ENCODE data around the gene NBDY. TPM values are rescaled to one million over a fixed set of nuclear protein-coding genes. Genes with fewer than 3 reads are reported as not detected.

NBDY gene
- polyA plus RNA-seq, 2 of the 4 experiments (the other 2 are of a cell fraction), result 48.0 to 64.8 TPM

DNA sequence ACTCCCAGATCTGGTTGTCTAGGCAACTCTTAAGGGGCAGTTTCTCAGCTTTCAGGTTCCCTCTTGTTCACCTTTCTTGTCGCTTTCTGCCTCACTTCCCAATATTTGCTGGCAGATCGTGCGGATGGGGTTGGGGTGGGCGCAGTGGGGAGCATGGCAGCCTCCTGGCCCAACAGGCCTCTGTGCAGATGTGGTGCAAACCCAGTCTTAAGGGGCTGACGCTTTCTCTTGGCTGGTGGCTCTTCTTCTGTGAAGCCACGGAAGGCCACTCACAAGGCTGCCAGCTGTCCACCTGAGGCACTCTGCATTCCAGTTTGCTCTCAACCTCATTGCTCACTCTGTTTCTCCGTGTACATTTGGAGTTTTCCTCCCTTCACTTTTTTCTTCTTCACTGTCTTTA is 61.7 kb downstream of the NBDY start:
- CTCF ChIA-PET, result no interaction called here
- Histone ChIP-seq H3K4me1 (no peaks in the 10 kb centered on the region), H3K27ac (no peak overlapping the region), H3K4me3 (no peak overlapping the region), H3K9me3 (no peaks in the 10 kb centered on the region), H3K4me2 (no peak overlapping the region)
- no peak for FAIRE-seq
- TF ChIP-seq, protein P1, sequence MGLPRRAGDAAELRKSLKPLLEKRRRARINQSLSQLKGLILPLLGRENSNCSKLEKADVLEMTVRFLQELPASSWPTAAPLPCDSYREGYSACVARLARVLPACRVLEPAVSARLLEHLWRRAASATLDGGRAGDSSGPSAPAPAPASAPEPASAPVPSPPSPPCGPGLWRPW (IDR thresholded peaks at IDR 0.05), result no peak
- TF ChIP-seq, protein P2, sequence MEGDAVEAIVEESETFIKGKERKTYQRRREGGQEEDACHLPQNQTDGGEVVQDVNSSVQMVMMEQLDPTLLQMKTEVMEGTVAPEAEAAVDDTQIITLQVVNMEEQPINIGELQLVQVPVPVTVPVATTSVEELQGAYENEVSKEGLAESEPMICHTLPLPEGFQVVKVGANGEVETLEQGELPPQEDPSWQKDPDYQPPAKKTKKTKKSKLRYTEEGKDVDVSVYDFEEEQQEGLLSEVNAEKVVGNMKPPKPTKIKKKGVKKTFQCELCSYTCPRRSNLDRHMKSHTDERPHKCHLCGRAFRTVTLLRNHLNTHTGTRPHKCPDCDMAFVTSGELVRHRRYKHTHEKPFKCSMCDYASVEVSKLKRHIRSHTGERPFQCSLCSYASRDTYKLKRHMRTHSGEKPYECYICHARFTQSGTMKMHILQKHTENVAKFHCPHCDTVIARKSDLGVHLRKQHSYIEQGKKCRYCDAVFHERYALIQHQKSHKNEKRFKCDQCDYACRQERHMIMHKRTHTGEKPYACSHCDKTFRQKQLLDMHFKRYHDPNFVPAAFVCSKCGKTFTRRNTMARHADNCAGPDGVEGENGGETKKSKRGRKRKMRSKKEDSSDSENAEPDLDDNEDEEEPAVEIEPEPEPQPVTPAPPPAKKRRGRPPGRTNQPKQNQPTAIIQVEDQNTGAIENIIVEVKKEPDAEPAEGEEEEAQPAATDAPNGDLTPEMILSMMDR (IDR thresholded peaks at IDR 0.05), result no peak
- TF ChIP-seq ATOH8 (CRISPR knock-in tag; IDR thresholded peaks at IDR 0.05; ENCODE audit: low read depth) (no peak), RAD21 (conservative IDR thresholded peaks at IDR 0.05 in 1 of 2, IDR thresholded peaks at IDR 0.05 in 1 of 2) (no peak), HDAC2 (IDR thresholded peaks at IDR 0.05) (no peak), NPAS2 (CRISPR knock-in tag; IDR thresholded peaks at IDR 0.05; ENCODE audit: borderline replicate concordance) (no peak)
- POLR2A ChIA-PET, result no interaction called here
- WGBS (ENCODE audit: missing lambda C conversion rate), result 98% methylated on average over 7 of the region's 7 CpGs
- no peak for DNase-seq (ENCODE audit: low read depth in 1 of 2, low spot score in 1 of 2)
- ATAC-seq, result no peak

GRCh38 chrX:56791456-56791855 is 62.4 kb downstream of the NBDY start:
- POLR2A ChIA-PET, result no interaction called here
- DNase-seq (ENCODE audit: low read depth in 1 of 2, low spot score in 1 of 2), result no peak
- Histone ChIP-seq H3K4me3 (no peak overlapping the region), H3K9me3 (no peaks in the 10 kb centered on the region), H3K27ac (no peak overlapping the region), H3K4me2 (no peak overlapping the region), H3K4me1 (no peaks in the 10 kb centered on the region)
- WGBS (ENCODE audit: missing lambda C conversion rate), result 86% methylated on average over 3 of the region's 3 CpGs
- TF ChIP-seq POLR2A (IDR thresholded peaks at IDR 0.05; ENCODE audit: low read length) (no peak), ATOH8 (CRISPR knock-in tag; IDR thresholded peaks at IDR 0.05; ENCODE audit: low read depth) (no peak), NFE2L2 (conservative IDR thresholded peaks at IDR 0.05; ENCODE audit: low read length) (no peak), SMC3 (IDR thresholded peaks at IDR 0.05) (no peak)
- FAIRE-seq, result no peak
- CTCF ChIA-PET, result no interaction called here
- no peak for ATAC-seq

DNA sequence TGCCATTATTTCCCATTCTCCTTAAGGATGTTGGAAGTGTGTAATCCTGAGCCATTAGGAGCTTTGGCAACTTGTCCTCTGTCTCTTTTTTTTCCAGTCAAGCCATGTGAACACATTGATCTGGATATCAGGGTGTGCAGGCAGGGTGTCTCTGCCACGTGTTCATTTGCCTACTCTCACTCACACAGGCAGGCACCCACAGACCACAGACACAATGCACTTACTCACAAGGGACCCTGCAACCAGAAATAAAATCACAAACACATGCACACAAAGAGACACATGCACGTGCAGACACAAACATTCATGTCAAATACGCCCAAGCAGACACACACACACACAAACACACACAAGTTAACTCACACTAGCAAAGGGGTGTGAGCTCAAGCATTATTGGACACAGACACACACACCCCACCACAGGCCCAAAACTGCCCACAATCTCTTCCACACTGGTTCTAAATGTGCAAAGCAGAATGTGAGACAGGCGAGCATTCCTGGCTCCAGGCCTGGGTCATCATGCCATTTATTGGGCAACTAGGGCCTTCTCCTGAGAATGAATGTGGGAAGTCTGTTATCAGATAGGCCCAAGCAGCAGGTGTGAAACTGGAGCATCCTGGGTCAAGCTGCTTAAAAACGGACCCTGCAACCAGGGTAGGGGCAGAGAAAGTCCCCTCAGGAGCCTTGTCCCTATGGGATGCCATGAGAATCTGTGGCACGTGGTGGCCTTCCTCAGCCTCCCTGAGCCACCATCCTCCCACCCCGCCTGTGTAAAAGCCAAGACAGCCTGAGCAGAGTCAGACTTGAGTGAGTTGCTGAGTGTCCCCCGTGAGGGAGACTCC is 63.4 kb downstream of the NBDY start:
- Histone ChIP-seq H3K9me3 (no peaks in the 10 kb centered on the region), H3K27ac (no peak overlapping the region), H3K4me1 (no peaks in the 10 kb centered on the region), H3K4me3 (no peak overlapping the region), H3K4me2 (no peak overlapping the region)
- no peak for ATAC-seq
- no peak for DNase-seq (ENCODE audit: low read depth in 1 of 2, low spot score in 1 of 2)
- ChIA-PET CTCF (no interaction called here), POLR2A (no interaction called here)
- FAIRE-seq, result peak; percentile 13
- TF ChIP-seq MAFK (IDR thresholded peaks at IDR 0.05; ENCODE audit: partially characterized antibody) (no peak), EHMT2 (IDR thresholded peaks at IDR 0.05; ENCODE audit: low read depth) (no peak), HOXB5 (CRISPR knock-in tag; IDR thresholded peaks at IDR 0.05) (no peak), HDAC2 (IDR thresholded peaks at IDR 0.05) (no peak), SREBF2 (IDR thresholded peaks at IDR 0.05) (no peak)
- TF ChIP-seq, protein P1 (IDR thresholded peaks at IDR 0.05), result no peak
- WGBS (ENCODE audit: missing lambda C conversion rate), result 91% methylated on average over 5 of the region's 8 CpGs

DNA sequence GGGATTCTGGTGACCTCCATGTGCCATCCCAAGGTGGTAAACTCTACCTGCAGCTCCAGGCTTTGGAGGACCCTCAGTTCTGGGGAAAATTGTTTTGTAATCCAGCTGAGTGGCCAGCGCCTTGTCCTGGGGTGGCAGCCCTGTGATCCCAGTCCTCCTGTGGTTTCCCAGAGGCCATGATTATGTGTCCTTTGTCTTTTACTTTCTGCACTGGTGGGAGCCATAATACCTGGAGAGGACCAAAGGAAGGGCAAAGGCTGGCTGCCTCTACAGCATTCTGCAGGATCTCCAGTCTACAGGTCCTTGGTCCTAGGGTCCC is 64.0 kb downstream of the NBDY start:
- ATAC-seq, result no peak
- no peak overlapping the region for H3K4me3 ChIP-seq
- H3K27ac ChIP-seq, result no peak overlapping the region
- H3K4me2 ChIP-seq, result no peak overlapping the region
- H3K9me3 ChIP-seq, result no peaks in the 10 kb centered on the region
- POLR2A ChIA-PET, result no interaction called here
- DNase-seq (ENCODE audit: low read depth in 1 of 2, low spot score in 1 of 2), result no peak
- WGBS (ENCODE audit: missing lambda C conversion rate), result 86% methylated on average over 1 of the region's 1 CpG
- H3K4me1 ChIP-seq, result no peaks in the 10 kb centered on the region
- FAIRE-seq, result no peak
- CTCF ChIA-PET, result no interaction called here
- TF ChIP-seq CHD2 (IDR thresholded peaks at IDR 0.05; ENCODE audit: low read length, partially characterized antibody) (no peak), REST (IDR thresholded peaks at IDR 0.05) (no peak), EHMT2 (IDR thresholded peaks at IDR 0.05; ENCODE audit: low read depth) (no peak), MYC (IDR thresholded peaks at IDR 0.05; ENCODE audit: borderline replicate concordance, low read length) (no peak), ZC3H11A (IDR thresholded peaks at IDR 0.05) (no peak), HOXA7 (CRISPR knock-in tag; IDR thresholded peaks at IDR 0.05) (no peak), ZSCAN20 (CRISPR knock-in tag; IDR thresholded peaks at IDR 0.05) (no peak), GATA3 (IDR thresholded peaks at IDR 0.05; ENCODE audit: borderline replicate concordance) (no peak), MAFK (IDR thresholded peaks at IDR 0.05; ENCODE audit: partially characterized antibody) (no peak), NFE2L2 (conservative IDR thresholded peaks at IDR 0.05; ENCODE audit: low read length) (no peak), TP53 (CRISPR knock-in tag; IDR thresholded peaks at IDR 0.05) (no peak), ZFP36 (IDR thresholded peaks at IDR 0.05; ENCODE audit: borderline replicate concordance, partially characterized antibody) (no peak)
